ENCODE measurements around the gene PLK5.

Gene PLK5

GRCh38 chr19:1580957-1581356 is 57.1 kb downstream of the PLK5 start:
- DNase-seq: no peak

- no peak for DNase-seq
Measured at GRCh38 chr19:1582201-1582600, 58.3 kb downstream of the PLK5 start.

- DNase-seq: no peak
Measured at GRCh38 chr19:1584500-1585242, 60.8 kb downstream of the PLK5 start.

GRCh38 chr19:1585243-1585580 is 61.3 kb downstream of the PLK5 start:
- DNase-seq: no peak

All from KG1 (cell line).